Lower leg skin (tissue), 3 donors: ENCODE data around the gene IL25.

Experiments
- POLR2A ChIP-seq, 2 donors: fragments of 450-650 bp; IDR thresholded peaks; one replicate each; pipeline ENCODE4 v1.6.1; 2016 to 2017; ENCODE audit warnings: antibody characterized with exemption in 2 of 2, mild to moderate bottlenecking in 1 of 2, moderate library complexity in 1 of 2
- TF ChIP-seq, protein P1 (sequence below), 3 donors: fragments of 450-650 bp; IDR thresholded peaks; one replicate each; pipeline ENCODE4 v1.5.1; 2016; ENCODE audit warnings: antibody characterized with exemption in 3 of 3, mild to moderate bottlenecking in 3 of 3, moderate library complexity in 2 of 3

DNA sequence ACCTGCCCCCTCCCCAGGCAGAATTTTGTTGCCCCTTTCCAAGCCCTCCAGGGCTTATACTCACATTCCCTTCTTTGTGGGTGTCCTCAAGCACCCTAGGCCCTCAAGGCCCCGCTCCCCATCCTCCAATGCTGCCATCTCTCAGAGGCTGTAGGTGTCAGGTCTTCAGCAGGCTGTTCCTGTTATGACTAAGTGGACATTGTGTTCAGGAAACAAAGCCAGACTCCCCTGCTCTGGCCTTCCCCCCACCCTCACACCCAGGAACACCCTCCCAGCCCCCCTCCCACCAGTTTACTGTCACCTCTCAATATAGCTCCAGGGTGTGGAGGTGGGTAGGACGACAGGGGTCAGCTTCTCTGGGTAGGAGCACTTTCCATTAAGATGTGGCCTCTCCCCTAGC lies 36.9 kb downstream of the IL25 start:
- TF ChIP-seq, protein P1, sequence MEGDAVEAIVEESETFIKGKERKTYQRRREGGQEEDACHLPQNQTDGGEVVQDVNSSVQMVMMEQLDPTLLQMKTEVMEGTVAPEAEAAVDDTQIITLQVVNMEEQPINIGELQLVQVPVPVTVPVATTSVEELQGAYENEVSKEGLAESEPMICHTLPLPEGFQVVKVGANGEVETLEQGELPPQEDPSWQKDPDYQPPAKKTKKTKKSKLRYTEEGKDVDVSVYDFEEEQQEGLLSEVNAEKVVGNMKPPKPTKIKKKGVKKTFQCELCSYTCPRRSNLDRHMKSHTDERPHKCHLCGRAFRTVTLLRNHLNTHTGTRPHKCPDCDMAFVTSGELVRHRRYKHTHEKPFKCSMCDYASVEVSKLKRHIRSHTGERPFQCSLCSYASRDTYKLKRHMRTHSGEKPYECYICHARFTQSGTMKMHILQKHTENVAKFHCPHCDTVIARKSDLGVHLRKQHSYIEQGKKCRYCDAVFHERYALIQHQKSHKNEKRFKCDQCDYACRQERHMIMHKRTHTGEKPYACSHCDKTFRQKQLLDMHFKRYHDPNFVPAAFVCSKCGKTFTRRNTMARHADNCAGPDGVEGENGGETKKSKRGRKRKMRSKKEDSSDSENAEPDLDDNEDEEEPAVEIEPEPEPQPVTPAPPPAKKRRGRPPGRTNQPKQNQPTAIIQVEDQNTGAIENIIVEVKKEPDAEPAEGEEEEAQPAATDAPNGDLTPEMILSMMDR (IDR thresholded peaks at IDR 0.05) = no peak
- no peak for TF ChIP-seq POLR2A (IDR thresholded peaks at IDR 0.05)
